ENCODE results near the gene NXPH1. TPM values are rescaled to one million over a fixed set of nuclear protein-coding genes. Genes with fewer than 3 reads are reported as not detected.

The NXPH1 gene
- total RNA-seq, 3 donors from 2014 or later, result 0.08 TPM; not detected in 2

DNA sequence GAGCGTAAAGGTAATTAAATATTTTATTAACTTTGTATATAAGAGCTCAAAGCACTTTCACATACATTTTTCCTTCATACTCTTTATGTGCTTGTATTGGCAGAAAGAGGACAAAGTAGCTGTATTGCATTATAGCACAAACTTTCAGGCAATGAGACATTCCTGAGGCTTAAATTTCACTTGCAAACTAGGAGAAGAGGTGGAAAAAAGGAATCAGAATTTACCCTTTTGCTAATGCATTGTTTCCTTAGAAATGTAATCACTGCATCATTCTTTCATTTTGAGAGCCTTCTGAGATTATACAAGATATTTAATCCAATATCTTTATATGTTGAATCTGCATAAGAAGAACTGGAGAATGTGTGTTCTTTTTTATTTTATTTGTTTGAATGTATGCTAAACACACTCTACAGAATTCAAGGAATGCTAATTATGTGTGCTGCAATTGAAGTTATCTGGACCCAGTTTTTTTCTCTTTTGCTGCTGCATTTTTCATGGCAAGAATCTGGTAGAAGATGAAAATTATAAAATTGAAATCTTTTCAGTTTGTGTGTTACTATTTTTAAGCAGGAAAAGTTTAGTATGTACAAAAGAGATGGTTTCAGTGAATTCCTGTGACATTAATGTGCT lies 185.1 kb downstream of the NXPH1 start:
- Mint-ChIP-seq H3K27me3 (ENCODE audit: low read depth) (no peaks in the 10 kb centered on the region), H3K4me1 (ENCODE audit: low read depth) (no peaks in the 10 kb centered on the region), H3K36me3 (ENCODE audit: insufficient read depth) (no peaks in the 10 kb centered on the region), H3K4me3 (no peak overlapping the region), H3K9me3 (peaks cover 4% of the 10 kb centered on the region)
- no peak for DNase-seq
- no peak for ATAC-seq

DNA sequence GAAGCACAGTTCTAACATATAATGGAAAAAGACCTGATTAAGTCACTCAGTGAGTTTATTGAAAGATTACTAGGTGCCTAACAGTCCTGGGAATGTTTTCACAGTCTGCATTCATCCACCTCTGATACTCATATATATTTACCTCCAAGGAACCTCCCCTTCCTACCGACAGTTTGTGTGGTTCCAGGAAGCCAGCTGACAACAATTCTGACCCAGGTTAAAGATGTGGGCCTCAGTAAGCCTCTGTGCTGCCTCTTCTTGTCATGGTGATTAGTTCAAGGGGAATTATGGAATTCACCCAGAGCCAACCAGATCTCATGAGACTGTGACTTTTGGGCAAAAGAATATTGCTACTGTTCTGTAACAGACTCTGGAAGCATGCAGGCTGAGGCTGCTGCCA lies 186.8 kb downstream of the NXPH1 start:
- no peaks in the 10 kb centered on the region for H3K27me3 Mint-ChIP-seq (ENCODE audit: low read depth)
- no peaks in the 10 kb centered on the region for H3K36me3 Mint-ChIP-seq (ENCODE audit: insufficient read depth)
- DNase-seq (no peak), ATAC-seq (no peak)
- no peaks in the 10 kb centered on the region for H3K4me1 Mint-ChIP-seq (ENCODE audit: low read depth)
- H3K4me3 Mint-ChIP-seq, result no peak overlapping the region
- H3K9me3 Mint-ChIP-seq, result peaks cover 4% of the 10 kb centered on the region

DNA sequence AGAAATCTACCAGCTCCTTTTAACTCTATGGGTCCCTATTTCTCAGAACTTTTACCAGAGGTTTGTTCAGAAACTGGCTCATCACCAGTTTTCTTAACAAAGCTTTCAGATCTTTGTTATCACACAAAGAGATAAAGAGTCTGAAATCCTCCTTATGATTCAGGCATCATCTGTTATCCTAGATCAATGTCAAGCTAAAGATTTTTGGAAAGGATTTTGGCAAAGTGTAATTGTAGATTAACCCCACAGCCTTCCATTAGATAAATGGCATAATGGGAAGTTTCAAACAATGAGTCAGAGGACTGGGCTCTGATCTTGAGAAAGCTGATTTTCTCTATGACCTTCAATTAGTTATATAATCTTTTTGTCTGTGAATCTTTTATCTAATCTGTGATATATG lies 192.2 kb downstream of the NXPH1 start:
- H3K4me3 Mint-ChIP-seq, result no peak overlapping the region
- no peaks in the 10 kb centered on the region for H3K27me3 Mint-ChIP-seq (ENCODE audit: low read depth)

DNA sequence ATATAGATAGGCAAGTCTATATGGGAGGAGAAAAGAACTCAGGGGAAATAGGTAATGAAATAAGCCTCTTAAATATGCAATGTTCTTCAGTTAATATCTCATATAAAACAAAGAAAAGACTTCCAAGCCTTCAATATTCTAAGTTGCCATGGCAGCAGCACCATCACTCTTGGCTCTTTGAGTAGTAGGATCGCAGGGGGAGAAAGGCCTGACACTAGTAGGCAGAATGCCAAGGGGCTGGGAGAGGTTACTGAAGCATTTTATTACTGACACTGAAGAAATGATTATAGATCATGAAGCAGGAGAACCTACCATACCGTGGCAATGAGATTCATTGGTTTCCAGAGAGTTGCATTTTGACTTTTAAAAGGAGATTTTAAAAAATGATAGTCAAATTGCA lies 193.9 kb downstream of the NXPH1 start:
- Mint-ChIP-seq H3K4me1 (ENCODE audit: low read depth) (no peaks in the 10 kb centered on the region), H3K27me3 (ENCODE audit: low read depth) (no peaks in the 10 kb centered on the region), H3K36me3 (ENCODE audit: insufficient read depth) (no peaks in the 10 kb centered on the region), H3K9me3 (no peaks in the 10 kb centered on the region), H3K4me3 (no peak overlapping the region)
- no peak for ATAC-seq
- DNase-seq, result no peak

More for the DNA sequence above, 192.2 kb downstream of the NXPH1 start:
- ATAC-seq (no peak), DNase-seq (no peak)
- no peaks in the 10 kb centered on the region for H3K9me3 Mint-ChIP-seq
- H3K4me1 Mint-ChIP-seq (ENCODE audit: low read depth), result no peaks in the 10 kb centered on the region
- H3K36me3 Mint-ChIP-seq (ENCODE audit: insufficient read depth), result no peaks in the 10 kb centered on the region

DNA sequence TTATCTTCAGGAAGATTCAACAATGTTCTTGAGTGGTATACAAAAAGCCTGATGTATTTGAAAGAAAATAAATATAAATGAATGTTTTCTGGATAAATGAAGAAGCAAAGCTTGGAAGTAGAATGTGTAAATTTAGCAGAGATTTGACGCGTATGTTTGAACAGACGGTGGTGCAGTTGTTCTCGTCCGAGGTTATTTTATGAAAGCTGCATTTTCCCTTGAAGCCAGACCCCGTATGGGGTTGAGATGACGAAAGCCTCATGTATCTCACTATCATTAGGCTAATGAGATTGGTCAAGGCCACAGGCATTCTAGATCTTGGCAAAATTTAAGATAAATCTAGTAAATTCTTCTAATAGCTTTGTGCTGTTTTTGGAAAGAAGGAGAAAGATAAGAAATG lies 195.2 kb downstream of the NXPH1 start:
- Mint-ChIP-seq H3K4me1 (ENCODE audit: low read depth) (no peaks in the 10 kb centered on the region), H3K4me3 (no peak overlapping the region), H3K9me3 (no peaks in the 10 kb centered on the region), H3K27me3 (ENCODE audit: low read depth) (no peaks in the 10 kb centered on the region), H3K36me3 (ENCODE audit: insufficient read depth) (no peaks in the 10 kb centered on the region)
- no peak for DNase-seq
- no peak for ATAC-seq

DNA sequence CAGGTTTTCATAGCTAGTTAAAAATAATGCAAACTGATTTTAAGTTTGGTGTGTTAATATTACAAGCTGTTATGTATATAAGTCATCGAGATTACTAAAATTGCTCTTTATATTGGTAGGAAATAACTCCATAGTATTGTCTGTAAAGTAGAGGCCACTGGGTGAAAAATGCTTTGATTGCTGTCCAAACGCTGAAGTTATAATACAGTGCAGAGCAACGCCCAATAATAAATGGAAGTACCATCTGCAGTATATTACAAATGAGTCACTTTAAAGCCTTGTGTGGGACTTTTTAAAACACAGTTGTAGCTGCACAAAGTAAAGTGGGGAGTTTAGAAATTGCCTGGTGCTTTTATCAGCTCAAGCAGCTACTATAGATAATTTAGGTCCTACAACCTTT lies 196.1 kb downstream of the NXPH1 start:
- H3K4me1 Mint-ChIP-seq (ENCODE audit: low read depth), result no peaks in the 10 kb centered on the region
- ATAC-seq (no peak), DNase-seq (no peak)
- H3K36me3 Mint-ChIP-seq (ENCODE audit: insufficient read depth), result no peaks in the 10 kb centered on the region
- no peaks in the 10 kb centered on the region for H3K9me3 Mint-ChIP-seq
- H3K27me3 Mint-ChIP-seq (ENCODE audit: low read depth), result no peaks in the 10 kb centered on the region
- H3K4me3 Mint-ChIP-seq, result no peak overlapping the region

DNA sequence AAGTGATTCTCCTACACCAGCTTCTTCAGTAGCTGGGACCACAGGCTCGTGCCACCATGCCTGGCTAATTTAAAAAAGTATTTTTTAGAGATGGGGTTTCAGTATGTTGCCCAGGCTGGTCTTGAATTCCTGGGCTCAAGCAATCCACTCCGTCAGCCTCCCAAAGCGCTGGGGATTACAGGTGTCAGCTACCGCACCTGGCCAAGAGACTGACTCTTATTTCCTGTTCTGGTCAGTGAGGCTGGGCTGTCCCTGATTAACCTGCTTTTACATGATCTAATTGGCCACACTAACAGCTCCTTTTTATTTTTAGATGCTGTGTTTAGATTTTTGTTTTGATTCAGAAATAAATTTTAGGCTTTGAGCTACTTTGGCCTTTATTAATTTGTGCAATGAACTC lies 203.9 kb downstream of the NXPH1 start:
- Mint-ChIP-seq H3K4me1 (ENCODE audit: low read depth) (no peaks in the 10 kb centered on the region), H3K27me3 (ENCODE audit: low read depth) (no peaks in the 10 kb centered on the region), H3K36me3 (ENCODE audit: insufficient read depth) (no peaks in the 10 kb centered on the region), H3K9me3 (no peaks in the 10 kb centered on the region), H3K4me3 (no peak overlapping the region)
- DNase-seq (no peak), ATAC-seq (no peak)

DNA sequence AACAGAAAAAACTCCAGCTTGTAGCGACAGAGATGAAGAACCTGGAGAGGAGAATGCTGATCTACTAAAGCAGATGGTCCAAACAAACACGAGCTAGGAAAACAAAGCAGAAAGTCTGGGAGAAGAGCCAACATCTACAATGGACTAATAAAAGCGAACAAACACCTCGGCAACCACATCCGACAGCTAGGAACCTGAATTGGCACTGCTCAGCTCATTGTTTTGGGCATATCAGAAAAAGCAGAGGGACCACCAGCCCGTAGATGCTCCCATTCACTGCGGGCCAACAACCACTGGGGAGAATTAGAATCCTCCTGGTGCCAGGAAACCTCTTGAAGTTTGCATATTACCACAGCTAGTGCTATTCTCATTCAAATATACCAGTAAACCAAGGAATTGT lies 204.7 kb downstream of the NXPH1 start:
- no peaks in the 10 kb centered on the region for H3K27me3 Mint-ChIP-seq (ENCODE audit: low read depth)
- no peak for ATAC-seq
- no peaks in the 10 kb centered on the region for H3K4me1 Mint-ChIP-seq (ENCODE audit: low read depth)
- H3K9me3 Mint-ChIP-seq, result no peaks in the 10 kb centered on the region
- H3K4me3 Mint-ChIP-seq, result no peak overlapping the region
- no peak for DNase-seq
- H3K36me3 Mint-ChIP-seq (ENCODE audit: insufficient read depth), result no peaks in the 10 kb centered on the region

DNA sequence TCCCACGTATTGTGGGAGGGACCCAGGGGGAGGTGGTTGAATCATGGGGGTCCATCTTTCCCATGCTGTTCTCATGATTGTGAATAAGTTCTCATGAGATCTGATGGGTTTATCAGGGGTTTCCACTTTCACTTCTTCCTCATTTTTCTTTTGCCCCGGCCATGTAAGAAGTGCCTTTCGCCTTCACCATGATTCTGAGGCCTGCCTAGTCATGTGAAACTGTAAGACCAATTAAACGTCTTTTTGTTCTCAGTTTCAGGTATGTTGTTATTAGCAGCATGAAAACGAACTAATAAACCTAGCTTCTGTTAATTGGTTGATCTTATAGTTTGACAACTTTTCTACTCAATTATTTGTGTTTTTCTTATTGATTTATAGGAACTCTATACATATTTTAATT lies 206.3 kb downstream of the NXPH1 start:
- H3K4me3 Mint-ChIP-seq, result no peak overlapping the region
- no peak for ATAC-seq
- H3K9me3 Mint-ChIP-seq, result no peaks in the 10 kb centered on the region
- H3K4me1 Mint-ChIP-seq (ENCODE audit: low read depth), result no peaks in the 10 kb centered on the region
- H3K36me3 Mint-ChIP-seq (ENCODE audit: insufficient read depth), result no peaks in the 10 kb centered on the region
- DNase-seq, result no peak
- no peaks in the 10 kb centered on the region for H3K27me3 Mint-ChIP-seq (ENCODE audit: low read depth)

DNA sequence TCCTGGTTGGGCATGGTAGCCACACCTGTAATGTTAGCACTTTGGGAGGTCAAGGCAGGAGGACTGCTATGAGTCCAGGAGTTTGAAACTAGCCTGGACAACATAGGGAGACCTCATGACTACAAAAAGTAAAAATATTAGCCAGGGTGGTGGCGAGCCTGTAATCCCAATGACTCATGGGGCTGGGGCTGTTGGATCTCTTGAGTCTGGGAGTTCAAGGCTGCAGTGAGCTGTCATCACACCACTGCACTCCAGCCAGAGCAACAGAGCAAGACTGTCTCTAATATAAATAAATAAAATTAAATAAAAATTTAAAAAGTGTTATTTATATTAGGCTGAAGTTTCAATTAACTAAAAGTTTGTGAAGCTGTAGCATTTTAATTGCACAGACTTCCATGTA lies 207.3 kb downstream of the NXPH1 start:
- DNase-seq (no peak), ATAC-seq (no peak)
- H3K27me3 Mint-ChIP-seq (ENCODE audit: low read depth), result no peaks in the 10 kb centered on the region
- H3K4me3 Mint-ChIP-seq, result no peak overlapping the region
- H3K36me3 Mint-ChIP-seq (ENCODE audit: insufficient read depth), result no peaks in the 10 kb centered on the region
- no peaks in the 10 kb centered on the region for H3K9me3 Mint-ChIP-seq
- H3K4me1 Mint-ChIP-seq (ENCODE audit: low read depth), result no peaks in the 10 kb centered on the region

DNA sequence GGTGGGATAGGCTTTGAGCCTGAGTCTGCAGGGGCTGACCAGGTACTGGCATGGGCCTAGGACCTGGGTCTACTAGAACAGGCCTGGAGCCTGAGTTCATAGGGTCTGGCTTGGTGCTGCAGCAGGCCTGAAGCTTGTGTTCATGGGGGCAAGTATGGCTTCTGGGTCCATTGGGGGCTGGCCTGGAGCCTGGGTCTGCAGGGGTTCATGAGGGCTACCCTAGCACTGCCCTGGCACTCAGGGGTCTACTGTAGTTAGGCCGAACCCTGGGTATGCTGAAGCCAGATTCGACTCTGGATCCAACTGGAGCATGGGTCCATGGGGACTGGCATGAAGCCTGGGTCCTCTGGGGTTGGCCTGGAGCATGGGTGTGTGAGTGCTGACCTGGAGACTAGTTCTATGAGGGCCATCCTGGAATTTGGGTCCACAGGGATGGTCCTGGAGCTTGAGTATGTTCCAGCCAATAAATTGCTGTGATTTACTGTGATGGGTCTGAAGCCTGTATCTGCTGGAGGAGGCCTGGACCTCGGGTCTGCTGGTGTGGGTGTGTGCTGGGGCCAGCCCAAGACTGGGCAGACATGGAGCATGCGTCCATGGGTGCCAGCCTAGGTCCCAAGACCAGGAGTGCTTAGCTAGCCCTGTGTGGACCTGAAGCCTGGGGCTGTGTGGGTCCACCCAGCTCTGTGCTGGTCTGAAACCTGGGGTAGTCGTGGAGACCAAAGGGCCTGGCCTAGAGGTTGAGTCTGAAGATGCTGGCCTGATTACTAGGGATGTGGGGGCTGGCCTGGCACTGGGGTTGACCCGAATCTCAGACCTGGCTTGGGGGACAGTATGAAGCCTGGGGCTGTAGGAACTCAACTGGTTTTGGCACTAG lies 235.5 kb downstream of the NXPH1 start:
- peak in 1 of 2 donors; percentile 4 for ATAC-seq
- H3K36me3 Mint-ChIP-seq (ENCODE audit: insufficient read depth), result no peaks in the 10 kb centered on the region
- no peak overlapping the region for H3K4me3 Mint-ChIP-seq
- no peaks in the 10 kb centered on the region for H3K27me3 Mint-ChIP-seq (ENCODE audit: low read depth)
- peaks cover 7% of the 10 kb centered on the region for H3K9me3 Mint-ChIP-seq
- DNase-seq, result no peak
- H3K4me1 Mint-ChIP-seq (ENCODE audit: low read depth), result no peaks in the 10 kb centered on the region

DNA sequence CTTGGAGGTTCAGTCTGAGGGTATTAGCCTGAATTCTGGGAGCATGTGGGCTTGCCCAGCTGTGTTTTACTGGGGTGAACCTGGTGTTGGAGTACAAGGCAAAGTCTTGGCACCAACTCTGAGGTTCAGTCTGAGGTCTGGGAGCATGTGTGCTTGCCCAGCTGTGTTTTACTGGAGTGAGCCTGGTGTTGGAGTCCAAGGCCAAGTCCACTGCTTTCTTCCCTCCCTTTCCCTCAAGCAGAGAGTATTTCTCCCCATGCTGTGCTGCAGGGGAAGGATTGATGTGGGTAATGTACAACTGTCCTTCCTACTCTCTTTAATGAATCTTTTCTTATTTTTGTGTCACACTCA lies 236.1 kb downstream of the NXPH1 start:
- DNase-seq, result no peak
- ATAC-seq, result no peak
- H3K9me3 Mint-ChIP-seq, result peaks cover 7% of the 10 kb centered on the region
- H3K36me3 Mint-ChIP-seq (ENCODE audit: insufficient read depth), result no peaks in the 10 kb centered on the region
- no peak overlapping the region for H3K4me3 Mint-ChIP-seq
- H3K4me1 Mint-ChIP-seq (ENCODE audit: low read depth), result no peaks in the 10 kb centered on the region
- no peaks in the 10 kb centered on the region for H3K27me3 Mint-ChIP-seq (ENCODE audit: low read depth)

DNA sequence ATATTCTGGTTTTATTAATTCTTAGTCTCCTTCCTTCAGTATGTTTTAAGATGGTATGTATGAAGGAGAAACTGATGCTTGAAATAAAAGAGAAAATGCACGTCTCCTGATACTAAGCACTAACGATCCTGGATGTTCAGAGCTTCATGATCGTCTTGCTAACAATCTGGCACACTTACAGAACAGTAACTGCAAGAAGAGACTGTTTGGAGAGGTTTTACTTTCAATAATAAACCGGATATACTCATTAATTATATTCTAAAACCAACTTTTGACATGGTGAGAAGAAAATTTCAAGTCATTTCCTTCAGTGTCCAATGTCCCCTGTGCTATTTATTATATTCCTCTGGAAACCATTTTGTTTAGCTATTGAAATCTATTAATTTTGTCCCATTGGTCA lies 251.0 kb downstream of the NXPH1 start:
- DNase-seq (no peak), ATAC-seq (no peak)
- no peaks in the 10 kb centered on the region for H3K27me3 Mint-ChIP-seq (ENCODE audit: low read depth)
- no peak overlapping the region for H3K4me3 Mint-ChIP-seq
- no peaks in the 10 kb centered on the region for H3K36me3 Mint-ChIP-seq (ENCODE audit: insufficient read depth)
- peaks cover 2% of the 10 kb centered on the region for H3K9me3 Mint-ChIP-seq
- no peaks in the 10 kb centered on the region for H3K4me1 Mint-ChIP-seq (ENCODE audit: low read depth)

DNA sequence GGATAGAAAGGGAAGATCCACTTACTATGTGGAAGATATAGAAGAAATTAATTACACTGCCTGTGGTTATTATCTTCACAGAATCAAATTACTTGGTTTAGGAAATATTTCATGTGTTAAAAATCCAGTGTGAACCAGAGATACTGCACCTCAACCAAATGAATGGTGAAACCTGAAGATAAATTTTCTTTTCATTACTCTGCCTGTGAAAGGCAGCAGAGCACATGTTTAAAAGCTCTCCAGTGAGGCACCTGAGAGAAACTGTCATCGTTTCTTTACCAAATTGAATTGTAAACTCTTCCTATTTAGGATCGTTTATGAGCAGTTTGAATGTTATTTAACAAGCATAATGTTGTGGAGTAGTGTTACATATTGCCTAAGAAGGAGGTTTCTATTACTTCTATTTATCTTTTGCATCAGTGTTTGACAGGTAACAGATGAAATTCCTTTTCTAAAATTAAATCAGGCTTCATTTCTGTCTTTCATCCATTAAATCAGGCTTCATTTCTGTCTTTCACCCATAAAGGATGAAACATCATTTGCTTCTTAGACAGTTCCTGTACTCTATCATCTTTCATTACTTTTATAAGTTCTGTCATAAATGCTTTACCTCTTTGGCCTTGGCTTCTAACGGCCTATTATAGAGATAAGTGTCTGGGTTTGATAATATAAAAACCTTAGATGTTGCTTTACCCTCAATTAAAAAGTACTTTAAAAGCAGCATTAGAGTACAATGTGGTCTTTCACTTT lies 266.6 kb downstream of the NXPH1 start:
- Mint-ChIP-seq H3K4me3 (no peak overlapping the region), H3K4me1 (ENCODE audit: low read depth) (no peaks in the 10 kb centered on the region), H3K9me3 (no peaks in the 10 kb centered on the region), H3K27me3 (ENCODE audit: low read depth) (no peaks in the 10 kb centered on the region), H3K36me3 (ENCODE audit: insufficient read depth) (no peaks in the 10 kb centered on the region)
- ATAC-seq, result no peak
- no peak for DNase-seq

DNA sequence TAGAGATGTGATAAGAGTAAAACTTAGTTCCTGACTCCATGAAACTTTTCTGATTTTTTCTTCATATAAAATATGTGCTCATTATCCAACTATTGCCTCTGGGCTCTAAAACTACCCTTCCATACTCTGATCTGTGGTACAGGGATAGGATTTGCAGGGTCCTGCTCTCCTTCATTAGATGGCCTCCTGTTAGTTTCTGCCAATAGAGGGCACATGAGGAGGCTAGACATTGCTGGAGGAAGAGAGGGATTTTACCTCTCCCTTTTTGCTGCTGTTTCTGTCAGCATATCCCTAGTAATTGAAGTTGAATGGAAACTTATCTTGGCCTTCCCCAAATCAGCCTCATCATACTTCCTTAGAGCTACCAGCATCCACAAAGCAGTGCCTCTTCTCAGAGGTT lies 269.4 kb downstream of the NXPH1 start:
- no peak for ATAC-seq
- Mint-ChIP-seq H3K27me3 (ENCODE audit: low read depth) (no peaks in the 10 kb centered on the region), H3K4me3 (no peak overlapping the region)

More for the DNA sequence above, 269.4 kb downstream of the NXPH1 start:
- DNase-seq, result no peak
- Mint-ChIP-seq H3K9me3 (no peaks in the 10 kb centered on the region), H3K36me3 (ENCODE audit: insufficient read depth) (no peaks in the 10 kb centered on the region), H3K4me1 (ENCODE audit: low read depth) (no peaks in the 10 kb centered on the region)

Data from activated T-cell treated with anti-CD3 and anti-CD28 coated beads, Interleukin-2, amount 50 U/mL, for 4 hours (primary cell).